Measurements from ENCODE around the gene IQUB. TPM values are rescaled to one million over a fixed set of nuclear protein-coding genes. Genes with fewer than 3 reads are reported as not detected.
"Not testable (repeated sequence)": the region's sequence is repeated elsewhere in the genome, so short reads cannot be mapped to it uniquely, and the experiment has no call there.

IQUB gene
- total RNA-seq, 3 donors from 2014 or later (not counting 1 experiment from before 2014, with no cell fraction given) = 0.09 to 0.45 (median 0.18) TPM

- Mint-ChIP-seq H3K9me3 (no peaks in the 10 kb centered on the region), H3K4me3 (no peak overlapping the region), H3K27ac (no peak overlapping the region), H3K4me1 (no peaks in the 10 kb centered on the region), H3K36me3 (no peaks in the 10 kb centered on the region), H3K27me3 (ENCODE audit: low read depth in 2 of 2) (peaks cover 5 to 19% of the 10 kb centered on the region in 2 donors)
- no peaks in the 10 kb centered on the region for H3K36me3 ChIP-seq (ENCODE audit: control insufficient read depth, insufficient read depth, low read length)
- H3K4me1 ChIP-seq (ENCODE audit: control insufficient read depth, insufficient read depth, low read length) = no peaks in the 10 kb centered on the region
- H3K4me3 ChIP-seq (ENCODE audit: low read length) = no peak overlapping the region
- no peak overlapping the region for H3K27ac ChIP-seq (ENCODE audit: low read length)
- ATAC-seq (no peak), DNase-seq (no peak)
- no CpG with 5 or more reads among the region's 1 CpG for WGBS (ENCODE audit: insufficient coverage)
- no peaks in the 10 kb centered on the region for H3K27me3 ChIP-seq (ENCODE audit: control insufficient read depth, insufficient read depth, low read length)
- H3K9me3 ChIP-seq (ENCODE audit: control insufficient read depth, insufficient read depth, low read length) = no peaks in the 10 kb centered on the region
- intact Hi-C loops (cut with micrococcal nuclease) = no loop called here
- TF ChIP-seq, protein P1, sequence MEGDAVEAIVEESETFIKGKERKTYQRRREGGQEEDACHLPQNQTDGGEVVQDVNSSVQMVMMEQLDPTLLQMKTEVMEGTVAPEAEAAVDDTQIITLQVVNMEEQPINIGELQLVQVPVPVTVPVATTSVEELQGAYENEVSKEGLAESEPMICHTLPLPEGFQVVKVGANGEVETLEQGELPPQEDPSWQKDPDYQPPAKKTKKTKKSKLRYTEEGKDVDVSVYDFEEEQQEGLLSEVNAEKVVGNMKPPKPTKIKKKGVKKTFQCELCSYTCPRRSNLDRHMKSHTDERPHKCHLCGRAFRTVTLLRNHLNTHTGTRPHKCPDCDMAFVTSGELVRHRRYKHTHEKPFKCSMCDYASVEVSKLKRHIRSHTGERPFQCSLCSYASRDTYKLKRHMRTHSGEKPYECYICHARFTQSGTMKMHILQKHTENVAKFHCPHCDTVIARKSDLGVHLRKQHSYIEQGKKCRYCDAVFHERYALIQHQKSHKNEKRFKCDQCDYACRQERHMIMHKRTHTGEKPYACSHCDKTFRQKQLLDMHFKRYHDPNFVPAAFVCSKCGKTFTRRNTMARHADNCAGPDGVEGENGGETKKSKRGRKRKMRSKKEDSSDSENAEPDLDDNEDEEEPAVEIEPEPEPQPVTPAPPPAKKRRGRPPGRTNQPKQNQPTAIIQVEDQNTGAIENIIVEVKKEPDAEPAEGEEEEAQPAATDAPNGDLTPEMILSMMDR (IDR thresholded peaks at IDR 0.05) = no peak
Measured at GRCh38 chr7:123485187-123485586, 49.2 kb downstream of the IQUB start.

GRCh38 chr7:123484199-123484598, 50.2 kb downstream of the IQUB start:
- intact Hi-C loops (cut with micrococcal nuclease) = no loop called here
- H3K27me3 Mint-ChIP-seq (ENCODE audit: low read depth in 2 of 2) = peaks cover 5 to 19% of the 10 kb centered on the region in 2 donors
- WGBS (ENCODE audit: insufficient coverage) = no CpG with 5 or more reads among the region's 2 CpGs
- Histone ChIP-seq H3K4me3 (ENCODE audit: low read length) (no peak overlapping the region), H3K4me1 (ENCODE audit: control insufficient read depth, insufficient read depth, low read length) (no peaks in the 10 kb centered on the region), H3K9me3 (ENCODE audit: control insufficient read depth, insufficient read depth, low read length) (no peaks in the 10 kb centered on the region), H3K27me3 (ENCODE audit: control insufficient read depth, insufficient read depth, low read length) (no peaks in the 10 kb centered on the region), H3K36me3 (ENCODE audit: control insufficient read depth, insufficient read depth, low read length) (no peaks in the 10 kb centered on the region), H3K27ac (ENCODE audit: low read length) (no peak overlapping the region)
- no peaks in the 10 kb centered on the region for H3K36me3 Mint-ChIP-seq
- no peak for DNase-seq
- no peak for ATAC-seq
- H3K9me3 Mint-ChIP-seq = no peaks in the 10 kb centered on the region
- H3K27ac Mint-ChIP-seq = no peak overlapping the region
- H3K4me1 Mint-ChIP-seq = no peaks in the 10 kb centered on the region
- TF ChIP-seq, protein P1 (IDR thresholded peaks at IDR 0.05) = no peak
- no peak overlapping the region for H3K4me3 Mint-ChIP-seq

DNA sequence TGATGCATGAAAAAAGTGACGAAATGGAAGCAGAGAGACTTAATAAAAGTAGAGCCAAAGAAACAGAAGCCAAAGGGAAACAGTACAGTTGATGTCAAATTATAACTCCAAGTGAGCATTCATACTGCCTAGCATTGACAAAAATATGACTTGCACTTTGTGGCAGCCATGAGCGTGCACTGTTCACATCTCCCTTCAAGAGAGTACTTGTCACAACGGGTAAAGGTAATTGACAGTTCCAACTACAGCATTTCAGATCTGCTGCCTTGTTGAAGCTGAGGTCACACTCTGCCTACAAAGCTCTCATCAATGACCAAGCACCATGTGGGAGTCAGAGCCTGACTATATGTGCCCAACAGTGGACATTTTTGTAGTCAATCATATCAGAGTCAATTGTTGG, 54.3 kb downstream of the IQUB start:
- H3K9me3 Mint-ChIP-seq = peaks cover 4 to 5% of the 10 kb centered on the region in 2 donors
- no peak for DNase-seq
- no peak overlapping the region for H3K4me3 Mint-ChIP-seq
- H3K4me1 ChIP-seq (ENCODE audit: control insufficient read depth, insufficient read depth, low read length) = no peaks in the 10 kb centered on the region
- H3K27ac ChIP-seq (ENCODE audit: low read length) = no peak overlapping the region
- no peaks in the 10 kb centered on the region for H3K36me3 Mint-ChIP-seq
- H3K36me3 ChIP-seq (ENCODE audit: control insufficient read depth, insufficient read depth, low read length) = no peaks in the 10 kb centered on the region
- no peak for ATAC-seq
- H3K27me3 ChIP-seq (ENCODE audit: control insufficient read depth, insufficient read depth, low read length) = no peaks in the 10 kb centered on the region
- H3K9me3 ChIP-seq (ENCODE audit: control insufficient read depth, insufficient read depth, low read length) = no peaks in the 10 kb centered on the region
- TF ChIP-seq, protein P1 (IDR thresholded peaks at IDR 0.05) = no peak
- no peak overlapping the region for H3K4me3 ChIP-seq (ENCODE audit: low read length)
- H3K27me3 Mint-ChIP-seq (ENCODE audit: low read depth in 2 of 2) = peaks cover 9 to 12% of the 10 kb centered on the region in 2 donors
- no peaks in the 10 kb centered on the region for H3K4me1 Mint-ChIP-seq
- WGBS (ENCODE audit: insufficient coverage) = 84% methylated on average over 3 of the region's 3 CpGs
- intact Hi-C loops (cut with micrococcal nuclease) = no loop called here
- H3K27ac Mint-ChIP-seq = no peak overlapping the region

DNA sequence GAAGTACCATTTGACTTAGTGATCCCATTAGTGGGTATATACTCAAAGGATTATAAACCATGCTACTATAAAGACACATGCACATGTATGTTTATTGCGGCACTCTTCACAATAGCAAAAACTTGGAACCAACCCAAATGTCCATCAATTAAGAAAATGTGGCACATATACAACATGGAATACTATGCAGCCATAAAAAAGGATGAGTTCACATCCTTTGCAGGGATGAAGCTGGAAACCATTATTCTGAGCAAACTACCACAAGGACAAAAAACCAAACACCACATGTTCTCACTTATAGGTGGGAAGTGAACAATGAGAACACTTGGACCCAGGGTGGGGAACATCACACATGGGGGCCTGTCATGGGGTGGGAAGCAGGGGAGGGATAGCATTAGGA, 56.3 kb downstream of the IQUB start:
- H3K27ac Mint-ChIP-seq; H3K36me3 ChIP-seq (ENCODE audit: control insufficient read depth, insufficient read depth, low read length); H3K36me3 Mint-ChIP-seq; H3K4me1 Mint-ChIP-seq; H3K4me3 ChIP-seq (ENCODE audit: low read length); H3K9me3 ChIP-seq (ENCODE audit: control insufficient read depth, insufficient read depth, low read length); DNase-seq; H3K27me3 ChIP-seq (ENCODE audit: control insufficient read depth, insufficient read depth, low read length); H3K4me3 Mint-ChIP-seq; intact Hi-C loops (cut with micrococcal nuclease); H3K9me3 Mint-ChIP-seq; H3K4me1 ChIP-seq (ENCODE audit: control insufficient read depth, insufficient read depth, low read length); H3K27ac ChIP-seq (ENCODE audit: low read length); ATAC-seq: not testable (repeated sequence)
- H3K27me3 Mint-ChIP-seq (ENCODE audit: low read depth in 2 of 2) = peaks cover 3 to 10% of the 10 kb centered on the region in 2 donors
- 100% methylated on average over 1 of the region's 1 CpG for WGBS (ENCODE audit: insufficient coverage)
